ENCODE measurements around the gene PPFIBP1. TPM values are rescaled to one million over a fixed set of nuclear protein-coding genes. Genes with fewer than 3 reads are reported as not detected.

Gene PPFIBP1
- total RNA-seq, 1 donor from 2014 or later = 117 TPM

GRCh38 chr12:27571463-27571862 is 47.5 kb downstream of the PPFIBP1 start:
- H3K9me3 ChIP-seq = no peaks in the 10 kb centered on the region
- DNase-seq (no peak), ATAC-seq (peak in 1 of 2 donors; percentile 43)
- no peak for TF ChIP-seq CTCF (IDR thresholded peaks at IDR 0.05)
- intact Hi-C loops (cut with DNase I) = no loop called here
- H3K4me3 ChIP-seq = no peak overlapping the region
- H3K36me3 ChIP-seq = no peaks in the 10 kb centered on the region
- peaks cover 25% of the 10 kb centered on the region for H3K4me1 ChIP-seq
- no peak overlapping the region for H3K27ac ChIP-seq
- no peaks in the 10 kb centered on the region for H3K27me3 ChIP-seq (ENCODE audit: low read depth)

GRCh38 chr12:27572486-27573255 is 48.7 kb downstream of the PPFIBP1 start:
- Histone ChIP-seq H3K36me3 (no peaks in the 10 kb centered on the region), H3K4me3 (no peak overlapping the region), H3K27me3 (ENCODE audit: low read depth) (no peaks in the 10 kb centered on the region), H3K9me3 (no peaks in the 10 kb centered on the region), H3K4me1 (peaks cover 31% of the 10 kb centered on the region), H3K27ac (no peak overlapping the region)
- intact Hi-C loops (cut with DNase I) = no loop called here
- ATAC-seq = no peak
- no peak for TF ChIP-seq CTCF (IDR thresholded peaks at IDR 0.05)
- no peak for DNase-seq

- intact Hi-C loops (cut with DNase I) = no loop called here
- DNase-seq (no peak), ATAC-seq (no peak)
- TF ChIP-seq CTCF (IDR thresholded peaks at IDR 0.05) = no peak
- Histone ChIP-seq H3K36me3 (no peaks in the 10 kb centered on the region), H3K27ac (peak overlapping the region; percentile 24), H3K9me3 (no peaks in the 10 kb centered on the region), H3K27me3 (ENCODE audit: low read depth) (no peaks in the 10 kb centered on the region), H3K4me3 (no peak overlapping the region), H3K4me1 (peaks cover 33% of the 10 kb centered on the region)
Measured at GRCh38 chr12:27573972-27574371, 50.0 kb downstream of the PPFIBP1 start.

- TF ChIP-seq CTCF (IDR thresholded peaks at IDR 0.05) = no peak
Measured at GRCh38 chr12:27575090-27575761, 51.2 kb downstream of the PPFIBP1 start.

GRCh38 chr12:27575762-27576118 is 51.7 kb downstream of the PPFIBP1 start:
- H3K27ac ChIP-seq = no peak overlapping the region
- TF ChIP-seq CTCF (IDR thresholded peaks at IDR 0.05) = no peak
- peaks cover 33% of the 10 kb centered on the region for H3K4me1 ChIP-seq
- no peaks in the 10 kb centered on the region for H3K9me3 ChIP-seq
- ATAC-seq (no peak), DNase-seq (no peak)
- intact Hi-C loops (cut with DNase I) = no loop called here
- H3K4me3 ChIP-seq = no peak overlapping the region
- no peaks in the 10 kb centered on the region for H3K27me3 ChIP-seq (ENCODE audit: low read depth)
- H3K36me3 ChIP-seq = no peaks in the 10 kb centered on the region

More at GRCh38 chr12:27575090-27575761, 51.2 kb downstream of the PPFIBP1 start:
- DNase-seq (no peak), ATAC-seq (no peak)
- Histone ChIP-seq H3K27me3 (ENCODE audit: low read depth) (no peaks in the 10 kb centered on the region), H3K4me1 (peaks cover 33% of the 10 kb centered on the region), H3K36me3 (no peaks in the 10 kb centered on the region), H3K4me3 (no peak overlapping the region), H3K9me3 (no peaks in the 10 kb centered on the region), H3K27ac (no peak overlapping the region)
- intact Hi-C loops (cut with DNase I) = no loop called here

Data from lower lobe of right lung (tissue), 2 donors.